Caki2 (cell line): ENCODE measurements around the gene NLRC3. TPM values are rescaled to one million over a fixed set of nuclear protein-coding genes. Genes with fewer than 3 reads are reported as not detected.
"Not testable (repeated sequence)": the region's sequence is repeated elsewhere in the genome, so short reads cannot be mapped to it uniquely, and the experiment has no call there.

ENCODE experiments used
- DNase-seq: peaks from one replicate; pipeline ENCODE4 v3.0.0-alpha.2; 2015; ENCODE audit warnings: low read depth
- in situ Hi-C: cut with HindIII; loops from 2 replicates; pipeline ENCODE4 v1.10.0; 2016; ENCODE audit warnings: low sequenced_read_pairs, low pct_unique_long_range_greater_than_20kb, mixed read lengths
- total RNA-seq: library from RNA; depleted of rRNA; stranded (reverse); fragments of >200 nt; shearing (Covaris generic); gene quantifications from 2 replicates; pipeline ENCODE4 v1.2.3, GENCODE V29; 2014; ENCODE audit warnings: low replicate concordance

The NLRC3 gene
- total RNA-seq, 1 experiment from 2014 or later, result not detected

- in situ Hi-C loops, result no loop called here
- DNase-seq, result no peak
Measured at GRCh38 chr16:3532741-3533140, 44.5 kb downstream of the NLRC3 start.

- peak; percentile 53 for DNase-seq
- in situ Hi-C loops, result no loop called here
Measured at GRCh38 chr16:3530371-3530914, 46.8 kb downstream of the NLRC3 start.

GRCh38 chr16:3529175-3529574, 48.0 kb downstream of the NLRC3 start:
- DNase-seq, result no peak
- in situ Hi-C loops, result no loop called here

GRCh38 chr16:3528406-3528805, 48.8 kb downstream of the NLRC3 start:
- in situ Hi-C loops, result no loop called here
- no peak for DNase-seq

GRCh38 chr16:3527216-3527829, 49.9 kb downstream of the NLRC3 start:
- in situ Hi-C loops, DNase-seq: not testable (repeated sequence)

- DNase-seq, result no peak
- in situ Hi-C loops, result no loop called here
Measured at GRCh38 chr16:3525951-3526350, 51.3 kb downstream of the NLRC3 start.

- DNase-seq, result no peak
- in situ Hi-C loops, result no loop called here
Measured at GRCh38 chr16:3523281-3523680, 53.9 kb downstream of the NLRC3 start.

- in situ Hi-C loops, result no loop called here
- DNase-seq, result no peak
Measured at GRCh38 chr16:3520841-3521240, 56.4 kb downstream of the NLRC3 start.

GRCh38 chr16:3520413-3520812, 56.8 kb downstream of the NLRC3 start:
- DNase-seq, result no peak
- in situ Hi-C loops, result no loop called here

- in situ Hi-C loops, result no loop called here
- DNase-seq, result no peak
Measured at GRCh38 chr16:3519581-3519980, 57.6 kb downstream of the NLRC3 start.

GRCh38 chr16:3518986-3519348, 58.2 kb downstream of the NLRC3 start:
- DNase-seq, result no peak
- in situ Hi-C loops, result no loop called here

GRCh38 chr16:3518292-3518985, 58.8 kb downstream of the NLRC3 start:
- in situ Hi-C loops, result no loop called here

GRCh38 chr16:3515897-3516296, 61.3 kb downstream of the NLRC3 start:
- in situ Hi-C loops, result no loop called here

More at GRCh38 chr16:3518292-3518985, 58.8 kb downstream of the NLRC3 start:
- DNase-seq, result no peak

GRCh38 chr16:3514621-3515020, 62.6 kb downstream of the NLRC3 start:
- DNase-seq, result no peak
- in situ Hi-C loops, result no loop called here

More at GRCh38 chr16:3515897-3516296, 61.3 kb downstream of the NLRC3 start:
- no peak for DNase-seq

- DNase-seq, result no peak
- in situ Hi-C loops, result no loop called here
Measured at GRCh38 chr16:3513892-3514583, 63.2 kb downstream of the NLRC3 start.

GRCh38 chr16:3511286-3512180, 65.7 kb downstream of the NLRC3 start:
- in situ Hi-C loops, result no loop called here
- no peak for DNase-seq

GRCh38 chr16:3510416-3510815, 66.8 kb downstream of the NLRC3 start:
- in situ Hi-C loops, result no loop called here
- no peak for DNase-seq

GRCh38 chr16:3509470-3509928, 67.7 kb downstream of the NLRC3 start:
- no peak for DNase-seq
- in situ Hi-C loops, result no loop called here
